Neuronal stem cell (in vitro differentiated cells): Measurements from ENCODE around the gene PLBD1.

Experiments
- DNase-seq: peaks from one replicate; pipeline ENCODE4 v3.0.0-alpha.2; 2013; ENCODE audit warnings: low spot score
- H2AFZ ChIP-seq: one replicate; pipeline ENCODE4 v1.6.1; 2013; ENCODE audit warnings: mild to moderate bottlenecking, low read length, inconsistent platforms
- H2AK5ac ChIP-seq: 2 replicates; pipeline ENCODE4 v1.6.1; 2013; ENCODE audit warnings: low read depth, mild to moderate bottlenecking, inconsistent platforms, low read length, moderate library complexity, mixed read lengths
- H2BK120ac ChIP-seq: 2 replicates; pipeline ENCODE4 v1.6.1; 2013; ENCODE audit warnings: low read depth, mild to moderate bottlenecking, inconsistent platforms, low read length, moderate library complexity, mixed read lengths
- H2BK12ac ChIP-seq: one replicate; pipeline ENCODE4 v1.6.1; 2013; ENCODE audit warnings: low read length, inconsistent platforms
- H2BK15ac ChIP-seq: 2 replicates; pipeline ENCODE4 v1.6.1; 2013; ENCODE audit warnings: mild to moderate bottlenecking, low read length, inconsistent platforms, mixed read lengths
- H2BK5ac ChIP-seq: one replicate; pipeline ENCODE4 v1.6.1; 2013; ENCODE audit warnings: inconsistent platforms, mild to moderate bottlenecking, low read length, moderate library complexity
- H3K14ac ChIP-seq: one replicate; pipeline ENCODE4 v1.6.1; 2013; ENCODE audit warnings: low read length, inconsistent platforms
- H3K18ac ChIP-seq: 2 replicates; pipeline ENCODE4 v1.6.1; 2013; ENCODE audit warnings: low read length, inconsistent platforms
- H3K23ac ChIP-seq: 2 replicates; pipeline ENCODE4 v1.6.1; 2013; ENCODE audit warnings: low read depth, mild to moderate bottlenecking, mixed read lengths, low read length, inconsistent platforms; ENCODE audit not compliant: poor library complexity
- H3K27ac ChIP-seq: replicated peaks from 3 replicates; pipeline ENCODE4 v1.5.1; 2013; ENCODE audit warnings: low read length, inconsistent platforms
- H3K27me3 ChIP-seq, 3 experiments: 2 replicates each; pipeline ENCODE4 v1.6.1; 2013; ENCODE audit warnings: low read length in 3 of 3, mild to moderate bottlenecking in 2 of 3, inconsistent platforms in 1 of 3, low read depth in 1 of 3, mixed read lengths in 1 of 3, moderate library complexity in 1 of 3; ENCODE audit not compliant: control insufficient read depth in 3 of 3, insufficient read depth in 3 of 3
- H3K36me3 ChIP-seq, 2 donors: replicated peaks in 1 of 2; 2 replicates each; pipeline ENCODE4 v1.6.1; 2013; ENCODE audit warnings: low read length in 2 of 2; ENCODE audit not compliant: control insufficient read depth in 2 of 2, insufficient read depth in 2 of 2
- H3K4ac ChIP-seq: 2 replicates; pipeline ENCODE4 v1.6.1; 2013; ENCODE audit warnings: inconsistent platforms, mild to moderate bottlenecking, low read length, moderate library complexity
- H3K4me1 ChIP-seq, 2 donors: 1 replicate in 1 of 2; 2 replicates in 1 of 2; pipeline ENCODE4 v1.6.1; 2013; ENCODE audit warnings: low read length in 2 of 2, low read depth in 1 of 2; ENCODE audit not compliant: control insufficient read depth in 2 of 2, insufficient read depth in 1 of 2
- H3K4me2 ChIP-seq: one replicate; pipeline ENCODE4 v1.6.1; 2013; ENCODE audit warnings: mild to moderate bottlenecking, low read length, inconsistent platforms; ENCODE audit not compliant: insufficient read depth, poor library complexity, severe bottlenecking
- H3K4me3 ChIP-seq, 2 donors: 2 replicates each; pipeline ENCODE4 v1.5.1; 2013; ENCODE audit warnings: low read length in 2 of 2, mild to moderate bottlenecking in 2 of 2, inconsistent platforms in 1 of 2, moderate library complexity in 1 of 2
- H3K79me1 ChIP-seq: one replicate; pipeline ENCODE4 v1.6.1; 2013; ENCODE audit warnings: low read depth, mild to moderate bottlenecking, inconsistent platforms, low read length, moderate library complexity
- H3K9ac ChIP-seq: one replicate; pipeline ENCODE4 v1.6.1; 2013; ENCODE audit warnings: mild to moderate bottlenecking, low read depth, low read length, inconsistent platforms; ENCODE audit not compliant: poor library complexity
- H3K9me3 ChIP-seq, 2 donors: replicated peaks in 1 of 2; 2 replicates each; pipeline versions ENCODE3 to v1.6.1; 2013; ENCODE audit warnings: low read length in 2 of 2, mild to moderate bottlenecking in 2 of 2, inconsistent platforms in 1 of 2, low read depth in 1 of 2, mixed read lengths in 1 of 2, moderate library complexity in 1 of 2; ENCODE audit not compliant: control insufficient read depth in 2 of 2, insufficient read depth in 1 of 2
- H4K8ac ChIP-seq: one replicate; pipeline ENCODE4 v1.6.1; 2013; ENCODE audit warnings: low read depth, mild to moderate bottlenecking, inconsistent platforms, low read length, moderate library complexity
- H4K91ac ChIP-seq: one replicate; pipeline ENCODE4 v1.6.1; 2013; ENCODE audit warnings: low read length, low read depth, mild to moderate bottlenecking, inconsistent platforms; ENCODE audit not compliant: poor library complexity
- WGBS, 2 donors: extraction: QIAGEN DNeasy Blood & Tissue Kit; methylation state at CpG; one replicate each; pipeline ENCODE4 v1.1.7; 2013; ENCODE audit warnings: missing lambda C conversion rate in 2 of 2, mixed read lengths in 1 of 2; ENCODE audit not compliant: insufficient read length in 2 of 2, insufficient replicate concordance in 1 of 2; ENCODE audit errors: extremely low coverage in 2 of 2; 5-methylcytosine and 5-hydroxymethylcytosine counted together

PLBD1 gene

GRCh38 chr12:14576896-14577295 is 9.2 kb upstream of the PLBD1 start:
- H4K8ac ChIP-seq, result no peak overlapping the region
- no peak overlapping the region for H2AK5ac ChIP-seq
- H3K9ac ChIP-seq, result no peak overlapping the region
- no peaks in the 10 kb centered on the region for H3K4me1 ChIP-seq
- no peaks in the 10 kb centered on the region for H3K79me1 ChIP-seq
- H3K27me3 ChIP-seq, result no peaks in the 10 kb centered on the region
- H4K91ac ChIP-seq, result no peak overlapping the region
- H3K36me3 ChIP-seq, result no peaks in the 10 kb centered on the region
- no peaks in the 10 kb centered on the region for H3K9me3 ChIP-seq
- H2AFZ ChIP-seq, result no peak overlapping the region
- H3K14ac ChIP-seq, result no peak overlapping the region
- no peak overlapping the region for H2BK15ac ChIP-seq
- no CpG with 5 or more reads among the region's 8 CpGs for WGBS, 2 donors
- H3K27ac ChIP-seq, result no peak overlapping the region
- no peak for DNase-seq
- H2BK5ac ChIP-seq, result no peak overlapping the region
- no peak overlapping the region for H3K4me2 ChIP-seq
- H3K18ac ChIP-seq, result no peak overlapping the region
- no peak overlapping the region for H3K23ac ChIP-seq
- no peak overlapping the region for H3K4me3 ChIP-seq
- no peak overlapping the region for H2BK120ac ChIP-seq
- H2BK12ac ChIP-seq, result no peak overlapping the region
- H3K4ac ChIP-seq, result no peak overlapping the region

GRCh38 chr12:14575585-14575984 is 7.9 kb upstream of the PLBD1 start:
- Histone ChIP-seq H3K27me3 (no peaks in the 10 kb centered on the region), H3K23ac (no peak overlapping the region), H4K91ac (no peak overlapping the region), H3K4me3 (no peak overlapping the region), H3K27ac (no peak overlapping the region), H3K4me1 (no peaks in the 10 kb centered on the region), H3K4me2 (no peak overlapping the region), H4K8ac (no peak overlapping the region), H3K36me3 (no peaks in the 10 kb centered on the region), H2BK12ac (no peak overlapping the region), H3K9me3 (no peaks in the 10 kb centered on the region), H2BK120ac (no peak overlapping the region), H2AK5ac (no peak overlapping the region), H2BK5ac (no peak overlapping the region), H3K18ac (no peak overlapping the region), H3K14ac (no peak overlapping the region), H3K79me1 (no peaks in the 10 kb centered on the region), H3K4ac (no peak overlapping the region), H2AFZ (no peak overlapping the region), H3K9ac (no peak overlapping the region), H2BK15ac (no peak overlapping the region)
- DNase-seq, result no peak
- no CpG with 5 or more reads among the region's 1 CpG for WGBS, 2 donors

DNA sequence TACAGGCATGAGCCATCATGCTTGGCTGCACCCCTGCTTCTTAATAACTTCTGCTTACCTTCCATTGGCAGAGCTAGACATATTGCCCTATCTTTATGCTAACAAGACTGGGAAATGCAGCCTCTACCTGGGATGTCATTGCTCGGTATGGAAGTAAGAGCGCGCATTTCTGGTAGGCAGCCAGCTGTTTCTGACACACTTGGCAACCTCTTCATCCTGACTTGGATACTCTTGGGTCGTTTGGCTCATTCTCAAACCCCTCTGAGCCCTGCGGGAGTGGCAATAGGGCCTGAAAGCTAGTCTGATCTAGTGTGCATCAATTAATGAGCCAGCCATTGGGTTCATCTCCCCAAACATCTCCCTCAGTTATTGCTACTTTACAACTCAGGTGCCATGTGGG is 5.4 kb upstream of the PLBD1 start:
- Histone ChIP-seq H3K4ac (no peak overlapping the region), H3K23ac (no peak overlapping the region)

DNA sequence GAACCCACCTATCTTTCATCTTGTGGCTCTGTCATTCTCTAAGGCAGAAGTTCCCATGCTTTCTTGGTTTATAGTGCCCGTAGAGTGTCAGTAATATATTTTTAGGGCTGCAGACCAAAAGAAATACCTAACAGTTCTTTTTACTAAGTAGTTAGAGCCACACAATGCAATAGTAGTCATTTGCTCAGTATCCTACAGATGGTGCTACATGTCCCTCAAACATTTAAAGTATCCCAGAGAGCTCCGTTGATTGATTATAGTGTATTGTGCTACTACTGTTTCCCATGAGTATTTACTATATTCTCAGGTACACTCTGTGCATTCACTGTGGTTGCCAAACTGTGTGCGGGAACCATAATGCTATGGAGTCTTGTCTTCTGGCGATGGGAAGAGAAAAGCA is 4.7 kb upstream of the PLBD1 start:
- Histone ChIP-seq H2BK12ac (no peak overlapping the region), H2BK120ac (no peak overlapping the region), H3K4me2 (no peak overlapping the region), H3K4me3 (no peak overlapping the region), H3K14ac (no peak overlapping the region), H3K4ac (no peak overlapping the region), H2BK15ac (no peak overlapping the region), H3K36me3 (no peaks in the 10 kb centered on the region), H3K4me1 (peaks cover 0 to 1% of the 10 kb centered on the region in 2 donors), H3K18ac (no peak overlapping the region), H3K27ac (no peak overlapping the region), H2AK5ac (no peak overlapping the region), H3K9me3 (peaks cover 0 to 4% of the 10 kb centered on the region in 2 donors), H2BK5ac (no peak overlapping the region), H3K27me3 (peaks cover 0 to 10% (median 3%) of the 10 kb centered on the region in 3 experiments), H2AFZ (no peak overlapping the region), H4K8ac (no peak overlapping the region), H4K91ac (no peak overlapping the region), H3K23ac (no peak overlapping the region), H3K79me1 (no peaks in the 10 kb centered on the region), H3K9ac (no peak overlapping the region)
- WGBS, 2 donors, result no CpG with 5 or more reads among the region's 4 CpGs
- no peak for DNase-seq

More for the DNA sequence above, 5.4 kb upstream of the PLBD1 start:
- Histone ChIP-seq H3K4me2 (no peak overlapping the region), H2BK15ac (no peak overlapping the region), H3K14ac (no peak overlapping the region), H3K9ac (no peak overlapping the region), H3K4me3 (no peak overlapping the region), H3K18ac (no peak overlapping the region), H3K27me3 (peaks cover 0 to 3% (median 2%) of the 10 kb centered on the region in 3 experiments), H4K8ac (no peak overlapping the region), H3K27ac (no peak overlapping the region), H2BK12ac (no peak overlapping the region), H3K4me1 (peaks cover 0 to under 1% of the 10 kb centered on the region in 2 donors), H3K36me3 (no peaks in the 10 kb centered on the region), H2AK5ac (no peak overlapping the region), H2BK120ac (no peak overlapping the region), H2BK5ac (no peak overlapping the region), H3K79me1 (no peaks in the 10 kb centered on the region), H3K9me3 (peaks cover 0 to under 1% of the 10 kb centered on the region in 2 donors), H4K91ac (no peak overlapping the region), H2AFZ (no peak overlapping the region)
- no CpG with 5 or more reads among the region's 5 CpGs for WGBS, 2 donors
- no peak for DNase-seq
